Activated naive CD8-positive, alpha-beta T cell (primary cell): ENCODE data around the gene YEATS4.
A peak's percentile ranks its signal among the peaks of the same experiment; 100 is the strongest.

ENCODE experiments used
- H3K27ac Mint-ChIP-seq: one replicate; pipeline ENCODE4 v1.8.0; 2021; ENCODE audit warnings: mixed read lengths
- H3K27me3 Mint-ChIP-seq: one replicate; pipeline ENCODE4 v1.8.0; 2021; ENCODE audit warnings: mixed read lengths
- H3K36me3 Mint-ChIP-seq: one replicate; pipeline ENCODE4 v1.8.0; 2021; ENCODE audit warnings: mixed read lengths
- H3K4me1 Mint-ChIP-seq: one replicate; pipeline ENCODE4 v1.8.0; 2021; ENCODE audit warnings: low read depth, mixed read lengths
- H3K4me3 Mint-ChIP-seq: one replicate; pipeline ENCODE4 v1.8.0; 2021; ENCODE audit warnings: mild to moderate bottlenecking, mixed read lengths
- H3K9me3 Mint-ChIP-seq: one replicate; pipeline ENCODE4 v1.8.0; 2021; ENCODE audit warnings: low read depth, mixed read lengths

YEATS4 gene

DNA sequence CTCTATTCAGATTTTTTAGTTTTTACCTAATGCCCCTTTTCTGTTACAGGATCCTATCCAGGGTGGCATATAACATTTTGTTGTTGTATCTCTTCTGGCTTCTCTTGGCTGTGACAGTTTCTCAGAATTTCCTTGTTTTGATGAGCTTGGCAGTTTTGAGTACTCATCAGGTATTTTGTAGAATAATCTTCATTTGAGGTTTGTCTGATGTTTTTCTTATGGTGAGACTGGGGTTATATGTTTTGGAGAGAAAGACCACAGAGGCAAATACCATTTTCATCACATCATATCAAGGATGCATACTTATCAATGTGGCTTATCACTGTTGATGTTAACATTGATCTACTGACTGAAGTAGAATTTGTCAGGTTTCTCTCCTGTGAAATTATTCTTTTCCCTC lies 25.4 kb upstream of the YEATS4 start:
- Mint-ChIP-seq H3K4me1 (peaks cover 49% of the 10 kb centered on the region), H3K36me3 (no peaks in the 10 kb centered on the region), H3K27me3 (no peaks in the 10 kb centered on the region), H3K27ac (peak overlapping the region; percentile 74), H3K4me3 (peak overlapping the region; percentile 18), H3K9me3 (no peaks in the 10 kb centered on the region)

DNA sequence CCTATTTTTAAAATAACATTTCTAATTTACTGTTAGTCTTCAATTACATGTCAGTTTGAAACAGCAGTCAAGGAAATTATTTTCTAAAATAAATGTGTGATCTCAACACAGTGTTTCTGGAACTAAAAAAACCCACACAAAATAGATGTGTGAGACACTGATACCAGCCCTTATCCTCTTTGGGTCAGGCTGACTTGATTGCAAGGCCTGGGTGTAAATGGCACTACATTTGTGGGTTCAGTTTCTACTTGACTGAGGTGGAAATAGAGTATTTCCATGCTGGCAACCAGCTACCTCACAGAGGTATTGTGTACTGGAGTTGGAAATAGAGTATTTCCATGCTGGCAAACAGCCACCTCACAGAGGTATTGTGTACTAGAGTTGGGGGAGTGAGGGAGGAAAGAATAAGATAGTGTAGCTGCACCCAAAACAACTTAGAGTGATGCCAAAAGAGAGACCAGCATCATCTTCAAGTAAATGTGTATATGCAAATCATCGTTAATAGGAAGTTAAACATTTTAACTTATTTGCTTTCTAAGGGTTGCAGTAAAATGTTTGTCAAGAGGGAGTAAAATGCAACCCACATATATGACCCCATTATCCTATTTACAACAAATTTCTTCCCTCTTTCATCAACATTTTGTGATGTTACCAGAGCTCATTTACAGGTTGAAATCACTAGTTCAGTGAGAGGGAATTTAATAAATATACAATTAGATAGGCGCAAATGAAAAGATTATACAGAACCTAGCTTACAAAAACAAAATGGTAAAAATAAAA lies 22.0 kb upstream of the YEATS4 start:
- Mint-ChIP-seq H3K27me3 (no peaks in the 10 kb centered on the region), H3K27ac (no peak overlapping the region), H3K4me1 (peaks cover 24% of the 10 kb centered on the region), H3K9me3 (no peaks in the 10 kb centered on the region), H3K36me3 (no peaks in the 10 kb centered on the region), H3K4me3 (no peak overlapping the region)

DNA sequence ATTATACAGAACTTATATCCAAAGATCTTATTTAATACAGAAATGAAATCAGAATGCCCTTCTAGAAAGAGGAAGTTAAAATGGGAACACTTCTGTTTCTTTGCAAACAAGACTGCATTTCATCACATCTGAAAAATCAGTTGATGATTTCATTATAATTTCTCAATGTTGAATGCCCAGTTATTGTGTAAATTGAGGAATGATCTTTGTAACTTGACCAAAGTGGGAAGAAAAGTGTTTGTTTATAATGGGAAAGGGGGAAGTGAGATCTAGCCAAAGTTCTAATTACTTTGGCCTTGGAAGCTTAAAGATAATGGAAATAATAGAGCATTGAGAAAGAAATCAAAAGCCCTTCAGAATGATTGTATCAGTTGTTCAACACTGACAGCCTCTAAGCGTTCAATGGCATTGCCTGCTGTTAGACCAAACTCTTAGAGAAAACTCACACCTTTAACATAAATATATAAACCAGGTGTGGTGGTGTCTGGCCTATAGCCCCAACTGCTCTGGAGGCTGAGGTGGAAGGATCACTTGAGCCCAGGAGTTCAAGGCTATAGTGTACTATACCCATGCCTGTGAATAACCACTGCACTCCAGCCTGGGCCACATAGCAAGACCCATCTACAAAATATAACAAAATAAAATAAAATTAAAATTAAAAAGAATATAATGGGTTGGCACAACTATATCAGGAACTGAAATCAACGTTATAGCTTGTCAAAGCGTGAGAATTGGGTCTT lies 21.3 kb upstream of the YEATS4 start:
- H3K9me3 Mint-ChIP-seq: no peaks in the 10 kb centered on the region
- no peak overlapping the region for H3K27ac Mint-ChIP-seq
- peaks cover 16% of the 10 kb centered on the region for H3K4me1 Mint-ChIP-seq
- H3K36me3 Mint-ChIP-seq: no peaks in the 10 kb centered on the region
- no peak overlapping the region for H3K4me3 Mint-ChIP-seq
- no peaks in the 10 kb centered on the region for H3K27me3 Mint-ChIP-seq

DNA sequence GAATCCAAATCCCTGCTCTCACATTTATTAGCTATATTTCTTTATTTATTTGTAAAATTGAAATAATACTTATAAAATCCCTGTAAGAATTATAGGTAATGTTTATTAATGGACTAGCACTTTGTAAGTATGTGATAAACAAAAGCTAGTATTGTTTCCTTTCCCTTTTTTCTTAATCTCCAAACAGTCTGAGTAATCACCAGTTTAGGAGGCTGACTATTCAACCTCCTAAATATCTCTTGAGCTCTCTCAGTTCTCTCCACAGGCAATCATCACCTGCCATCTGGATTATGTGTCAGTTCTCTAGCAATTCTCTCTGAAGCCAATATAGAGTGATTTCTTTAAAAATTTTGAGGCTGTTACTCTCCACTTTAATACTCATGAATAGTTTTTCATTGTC lies 20.6 kb upstream of the YEATS4 start:
- peaks cover 15% of the 10 kb centered on the region for H3K4me1 Mint-ChIP-seq
- no peaks in the 10 kb centered on the region for H3K36me3 Mint-ChIP-seq
- no peak overlapping the region for H3K27ac Mint-ChIP-seq
- H3K27me3 Mint-ChIP-seq: no peaks in the 10 kb centered on the region
- no peak overlapping the region for H3K4me3 Mint-ChIP-seq
- H3K9me3 Mint-ChIP-seq: no peaks in the 10 kb centered on the region

DNA sequence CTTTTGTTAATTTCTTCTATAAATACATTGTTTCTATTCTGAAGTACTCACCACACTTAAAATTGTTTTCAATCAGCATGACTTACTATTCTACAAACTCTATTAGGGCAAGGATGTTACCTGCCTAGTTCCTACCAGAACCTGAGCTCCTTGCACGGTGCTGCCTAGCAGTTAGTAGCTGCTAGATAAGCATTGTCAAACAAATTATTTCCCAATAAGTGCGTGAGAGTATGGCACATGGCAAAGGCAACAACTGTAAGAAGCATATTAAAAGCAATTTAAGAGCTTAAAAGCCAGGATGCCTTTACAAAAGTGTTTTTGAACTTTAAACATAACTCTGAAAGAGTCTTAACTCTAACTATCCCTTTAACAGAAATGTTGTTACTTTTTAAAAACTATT lies 19.5 kb upstream of the YEATS4 start:
- Mint-ChIP-seq H3K27me3 (no peaks in the 10 kb centered on the region), H3K4me1 (peaks cover 5% of the 10 kb centered on the region), H3K4me3 (no peak overlapping the region), H3K36me3 (no peaks in the 10 kb centered on the region), H3K9me3 (no peaks in the 10 kb centered on the region), H3K27ac (no peak overlapping the region)

DNA sequence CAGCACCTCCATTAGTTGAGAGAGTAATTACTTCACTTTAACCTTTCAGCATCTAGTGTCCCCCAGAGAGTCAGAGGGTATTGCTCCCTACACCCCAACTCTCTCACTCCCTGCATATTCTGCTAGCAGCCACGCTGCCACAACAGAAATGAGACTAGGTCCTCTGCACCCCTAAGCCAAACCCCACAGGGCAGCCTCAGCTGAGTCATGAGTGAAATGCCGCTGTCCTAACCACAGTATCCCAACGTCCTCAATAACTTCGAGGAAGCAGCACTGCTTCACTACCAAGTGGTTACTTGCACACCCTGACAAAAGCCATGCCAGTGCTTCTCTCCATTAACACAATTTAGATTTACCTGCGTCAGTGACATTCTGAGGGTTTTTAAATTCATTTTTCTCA lies 18.2 kb upstream of the YEATS4 start:
- H3K4me1 Mint-ChIP-seq: peaks cover 3% of the 10 kb centered on the region
- H3K27me3 Mint-ChIP-seq: peaks cover 2% of the 10 kb centered on the region
- H3K27ac Mint-ChIP-seq: no peak overlapping the region
- H3K4me3 Mint-ChIP-seq: no peak overlapping the region
- H3K9me3 Mint-ChIP-seq: no peaks in the 10 kb centered on the region
- H3K36me3 Mint-ChIP-seq: no peaks in the 10 kb centered on the region

DNA sequence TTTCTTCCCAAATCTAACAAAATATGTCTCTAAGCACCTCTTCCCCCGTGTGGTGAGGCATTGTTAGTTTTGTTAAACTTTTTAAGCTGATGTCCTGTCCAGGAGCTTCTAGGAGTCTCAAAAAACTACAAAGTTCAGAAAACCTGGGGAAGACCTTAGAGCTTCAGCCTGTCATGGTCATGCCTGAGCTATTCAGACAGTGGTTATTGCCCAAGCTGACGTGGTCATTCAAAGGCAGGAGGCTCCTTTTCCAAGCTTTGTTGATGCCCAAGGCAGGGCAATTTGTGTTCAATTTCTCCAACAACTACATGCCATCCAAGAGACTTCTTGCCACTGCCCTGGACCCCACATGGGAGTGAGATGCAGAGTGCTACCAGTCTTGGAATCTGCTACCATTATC lies 17.1 kb upstream of the YEATS4 start:
- Mint-ChIP-seq H3K27ac (no peak overlapping the region), H3K27me3 (peaks cover 2% of the 10 kb centered on the region), H3K4me1 (peaks cover 1% of the 10 kb centered on the region), H3K9me3 (no peaks in the 10 kb centered on the region), H3K4me3 (no peak overlapping the region), H3K36me3 (no peaks in the 10 kb centered on the region)

DNA sequence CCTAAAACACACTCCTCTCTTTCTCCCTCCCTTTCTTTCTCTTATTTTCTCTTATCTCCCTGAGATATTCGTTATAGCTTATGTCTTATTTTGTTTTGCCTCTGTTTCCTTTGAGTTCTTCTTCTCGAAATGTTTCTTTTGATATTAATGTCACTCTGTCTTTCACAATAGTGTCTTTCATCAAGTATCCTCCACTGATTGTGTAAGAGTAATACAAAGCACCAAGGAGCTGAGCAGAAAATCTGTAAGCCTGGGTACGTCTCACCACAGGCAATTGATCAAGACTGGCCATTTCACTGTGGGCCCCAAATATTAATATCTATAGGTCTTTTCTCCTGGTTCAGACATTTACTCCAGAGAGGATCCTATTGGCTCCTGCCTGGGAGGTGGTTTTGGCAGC lies 16.2 kb upstream of the YEATS4 start:
- no peaks in the 10 kb centered on the region for H3K9me3 Mint-ChIP-seq
- peaks cover 2% of the 10 kb centered on the region for H3K27me3 Mint-ChIP-seq
- H3K36me3 Mint-ChIP-seq: no peaks in the 10 kb centered on the region
- H3K4me3 Mint-ChIP-seq: no peak overlapping the region
- H3K27ac Mint-ChIP-seq: no peak overlapping the region
- peaks cover 5% of the 10 kb centered on the region for H3K4me1 Mint-ChIP-seq

DNA sequence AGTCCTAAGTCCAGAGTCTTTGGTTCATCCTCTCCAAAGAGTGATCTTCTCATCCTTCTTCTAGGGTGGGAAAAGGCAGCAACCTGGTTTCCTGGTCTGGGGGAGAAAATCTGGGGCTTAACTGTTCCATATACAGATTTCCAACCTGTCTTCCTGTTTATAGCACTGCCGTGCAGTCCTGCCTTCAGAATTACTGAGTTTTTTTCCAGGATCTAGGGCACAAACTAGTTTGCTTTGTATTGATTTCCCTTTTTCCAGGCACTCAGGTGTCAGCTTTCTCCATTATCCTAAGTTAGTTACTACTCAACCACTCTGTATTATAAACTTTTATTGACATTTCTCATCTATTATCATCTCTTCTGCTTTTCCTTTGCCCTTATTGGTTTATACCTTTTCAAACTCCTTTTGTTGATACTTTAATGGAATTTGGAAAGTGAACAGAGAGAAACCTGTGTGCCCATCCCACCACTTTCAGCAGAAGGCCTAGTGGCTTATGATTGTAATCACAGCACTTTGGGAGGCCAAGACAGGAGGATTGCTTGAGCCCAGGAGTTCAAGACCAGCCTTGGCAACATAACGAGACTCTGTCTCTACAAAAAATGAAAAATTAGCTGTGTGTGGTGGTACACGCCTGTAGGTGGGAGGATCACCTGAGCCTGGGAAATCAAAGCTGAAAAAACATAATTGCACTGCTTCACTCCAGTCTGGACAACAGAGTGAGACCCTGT lies 15.5 kb upstream of the YEATS4 start:
- Mint-ChIP-seq H3K4me1 (peaks cover 6% of the 10 kb centered on the region), H3K9me3 (no peaks in the 10 kb centered on the region), H3K36me3 (no peaks in the 10 kb centered on the region), H3K4me3 (no peak overlapping the region), H3K27ac (no peak overlapping the region), H3K27me3 (peaks cover 2% of the 10 kb centered on the region)

DNA sequence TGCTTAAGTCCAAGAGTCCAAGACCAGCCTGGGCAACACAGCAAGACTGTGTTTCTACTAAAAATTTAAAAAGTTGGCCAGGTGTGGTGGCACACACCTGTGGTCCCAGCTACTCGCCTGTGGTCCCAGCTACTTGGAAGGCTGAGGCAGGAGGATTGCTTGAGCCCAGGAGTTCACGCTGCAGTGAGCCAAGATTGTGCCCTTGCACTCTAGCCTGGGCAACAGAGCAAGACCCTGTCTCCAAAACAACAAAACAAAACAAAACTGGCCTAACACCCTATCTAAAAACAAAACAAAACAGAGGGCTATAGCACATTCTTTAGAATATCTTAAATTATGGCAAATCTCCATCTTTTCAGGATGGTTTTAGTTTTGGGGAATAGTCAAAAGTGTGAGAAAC lies 14.5 kb upstream of the YEATS4 start:
- Mint-ChIP-seq H3K36me3 (no peaks in the 10 kb centered on the region), H3K4me1 (peaks cover 6% of the 10 kb centered on the region), H3K4me3 (no peak overlapping the region), H3K27ac (no peak overlapping the region), H3K9me3 (no peaks in the 10 kb centered on the region), H3K27me3 (peaks cover 2% of the 10 kb centered on the region)

DNA sequence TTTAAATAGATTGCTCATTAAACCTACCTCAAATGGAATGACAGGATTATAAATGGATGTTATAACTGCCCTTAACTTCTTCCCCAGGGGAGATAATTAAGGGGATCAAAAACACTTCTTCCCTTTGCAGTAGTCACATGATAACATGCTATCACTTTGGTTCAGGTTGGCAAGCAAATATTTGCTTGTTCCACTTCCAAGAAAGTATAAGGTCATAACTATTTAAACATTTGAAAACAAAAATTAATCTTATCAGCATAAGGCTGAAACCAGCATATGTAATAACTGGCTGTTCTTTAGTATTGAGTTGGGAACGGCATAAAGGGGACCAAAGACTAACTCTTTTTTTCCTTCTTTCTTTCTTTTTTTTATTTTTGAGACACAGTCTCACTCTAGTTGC lies 13.8 kb upstream of the YEATS4 start:
- H3K27ac Mint-ChIP-seq: no peak overlapping the region
- H3K9me3 Mint-ChIP-seq: no peaks in the 10 kb centered on the region
- H3K4me3 Mint-ChIP-seq: no peak overlapping the region
- peaks cover 2% of the 10 kb centered on the region for H3K27me3 Mint-ChIP-seq
- H3K36me3 Mint-ChIP-seq: no peaks in the 10 kb centered on the region
- H3K4me1 Mint-ChIP-seq: peaks cover 6% of the 10 kb centered on the region

DNA sequence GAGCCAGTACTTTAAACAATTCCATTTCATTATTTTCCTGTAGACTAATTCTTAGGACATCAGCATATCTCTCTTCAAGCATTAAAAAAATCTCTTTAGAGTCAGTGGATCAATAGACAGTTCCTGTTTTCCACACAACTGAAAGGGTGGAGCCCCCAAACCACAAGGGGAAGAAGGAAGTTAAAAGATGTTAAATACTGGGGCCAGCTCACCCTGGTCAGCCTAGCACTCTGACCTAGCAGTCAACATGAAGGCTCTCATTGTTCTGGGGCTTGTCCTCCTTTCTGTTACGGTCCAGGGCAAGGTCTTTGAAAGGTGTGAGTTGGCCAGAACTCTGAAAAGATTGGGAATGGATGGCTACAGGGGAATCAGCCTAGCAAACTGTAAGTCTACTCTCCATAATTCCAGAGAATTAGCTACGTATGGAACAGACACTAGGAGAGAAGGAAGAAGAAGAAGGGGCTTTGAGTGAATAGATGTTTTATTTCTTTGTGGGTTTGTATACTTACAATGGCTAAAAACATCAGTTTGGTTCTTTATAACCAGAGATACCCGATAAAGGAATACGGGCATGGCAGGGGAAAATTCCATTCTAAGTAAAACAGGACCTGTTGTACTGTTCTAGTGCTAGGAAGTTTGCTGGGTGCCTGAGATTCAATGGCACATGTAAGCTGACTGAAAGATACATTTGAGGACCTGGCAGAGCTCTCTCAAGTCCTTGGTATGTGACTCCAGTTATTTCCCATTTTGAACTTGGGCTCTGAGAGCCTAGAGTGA lies 11.2 kb upstream of the YEATS4 start, which contains the start of gene LYZ:
TSS of gene LYZ (plus strand) at position 220 of the 777 bp plus-strand sequence. CDS start at position 248, 28 bp downstream.
- Mint-ChIP-seq H3K27ac (no peak within 1 kb of the TSS), H3K27me3 (peaks cover 2% of the 10 kb centered on the region), H3K4me3 (no peak within 1 kb of the TSS), H3K4me1 (peaks cover 5% of the 10 kb centered on the region), H3K9me3 (no peaks in the 10 kb centered on the region), H3K36me3 (no peaks in the 10 kb centered on the region)

DNA sequence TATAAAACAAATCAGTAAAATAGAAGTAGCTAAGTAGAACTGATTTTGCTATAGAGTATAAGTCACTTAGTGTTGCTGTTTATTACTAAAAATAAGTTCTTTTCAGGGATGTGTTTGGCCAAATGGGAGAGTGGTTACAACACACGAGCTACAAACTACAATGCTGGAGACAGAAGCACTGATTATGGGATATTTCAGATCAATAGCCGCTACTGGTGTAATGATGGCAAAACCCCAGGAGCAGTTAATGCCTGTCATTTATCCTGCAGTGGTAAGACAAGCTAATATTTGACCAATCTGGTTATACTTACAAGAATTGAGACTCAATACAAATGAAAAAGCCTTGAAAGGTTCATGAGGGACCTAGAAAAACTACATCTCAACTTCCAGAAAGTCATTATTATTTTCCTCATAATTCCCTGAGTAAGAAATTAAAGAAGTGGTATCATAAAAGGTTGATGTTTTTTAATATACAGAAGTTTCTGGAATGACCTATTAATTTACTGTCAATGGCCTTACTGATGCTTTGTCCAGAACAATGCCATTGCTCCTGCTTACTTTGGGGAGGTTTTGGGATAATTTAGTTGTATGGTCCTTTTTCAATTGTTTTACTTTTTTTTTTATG lies 9.4 kb upstream of the YEATS4 start:
- H3K4me1 Mint-ChIP-seq: peaks cover 5% of the 10 kb centered on the region
- no peaks in the 10 kb centered on the region for H3K36me3 Mint-ChIP-seq
- H3K9me3 Mint-ChIP-seq: no peaks in the 10 kb centered on the region
- no peak overlapping the region for H3K4me3 Mint-ChIP-seq
- H3K27me3 Mint-ChIP-seq: peaks cover 2% of the 10 kb centered on the region
- H3K27ac Mint-ChIP-seq: no peak overlapping the region

DNA sequence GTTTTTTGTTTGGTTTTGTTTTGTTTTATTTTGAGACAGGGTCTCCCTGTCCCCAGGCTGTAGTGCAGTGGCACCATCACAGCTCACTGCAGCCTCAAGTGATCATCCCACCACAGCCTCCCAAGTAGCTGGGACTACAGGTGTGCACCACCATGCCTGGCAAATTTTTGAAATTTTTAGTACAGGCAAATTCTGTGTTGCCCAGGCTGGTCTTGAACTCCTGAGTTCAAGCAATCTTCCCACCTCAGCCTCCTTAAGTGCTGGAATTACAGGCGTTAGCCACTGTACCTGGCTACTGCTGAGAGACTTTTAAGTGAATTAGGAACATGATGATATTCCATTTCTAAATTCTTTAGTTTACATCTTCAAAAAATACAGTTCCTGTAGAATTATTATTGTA lies 8.8 kb upstream of the YEATS4 start:
- H3K27me3 Mint-ChIP-seq: peaks cover under 1% of the 10 kb centered on the region
- no peak overlapping the region for H3K4me3 Mint-ChIP-seq
- H3K36me3 Mint-ChIP-seq: no peaks in the 10 kb centered on the region
- peaks cover 5% of the 10 kb centered on the region for H3K4me1 Mint-ChIP-seq
- no peaks in the 10 kb centered on the region for H3K9me3 Mint-ChIP-seq
- no peak overlapping the region for H3K27ac Mint-ChIP-seq
